Colonic mucosa (tissue), 4 donors: Measurements from ENCODE around the gene FEM1B. TPM values are rescaled to one million over a fixed set of nuclear protein-coding genes. Genes with fewer than 3 reads are reported as not detected.

Experiments
- DNase-seq: peaks from one replicate; pipeline ENCODE4 v3.0.0-alpha.2; 2020
- H3K27ac ChIP-seq: fragments of 200-600 bp; one replicate; pipeline ENCODE4 v1.8.0; 2021
- H3K27me3 ChIP-seq: fragments of 200-600 bp; one replicate; pipeline ENCODE4 v1.8.0; 2021
- H3K36me3 ChIP-seq: fragments of 200-600 bp; one replicate; pipeline ENCODE4 v1.8.0; 2021
- H3K4me1 ChIP-seq: fragments of 200-600 bp; one replicate; pipeline ENCODE4 v1.8.0; 2021; ENCODE audit warnings: mild to moderate bottlenecking
- H3K4me3 ChIP-seq: fragments of 200-600 bp; one replicate; pipeline ENCODE4 v1.8.0; 2021
- H3K9ac ChIP-seq, 2 donors: one replicate each; pipeline ENCODE4 v1.7.0; 2013; ENCODE audit warnings: control low read depth in 2 of 2, low read depth in 2 of 2, low read length in 2 of 2
- H3K9me3 ChIP-seq: fragments of 200-600 bp; one replicate; pipeline ENCODE4 v1.8.0; 2021
- intact Hi-C: fragments of 100-400 bp; cut with DNase I; formaldehyde crosslinking; loops from one replicate; pipeline ENCODE4 v1.14.1; 2022
- total RNA-seq, 2 donors: library from RNA; stranded (reverse); fragmentation: NEBNext Ultra II Directional in 1 of 2; extraction: Animal tissue kit (Norgen Biotek cat#: 25700) in 1 of 2; gene quantifications; one replicate each; pipeline ENCODE4 v1.2.1, GENCODE V29; 2021
- TF ChIP-seq, protein P1 (sequence below): fragments of 200-600 bp; IDR thresholded peaks from one replicate; pipeline ENCODE4 v1.8.0; 2022; ENCODE audit warnings: antibody characterized with exemption, mild to moderate bottlenecking
- donor health status: healthy.
- donor health status: DM: no; HTN: no; CAD: no.
- donor health status: DM: no; HTN: no; CAD: no.

FEM1B gene
- total RNA-seq, 2 donors from 2014 or later, result 34.4 to 52.4 TPM

DNA sequence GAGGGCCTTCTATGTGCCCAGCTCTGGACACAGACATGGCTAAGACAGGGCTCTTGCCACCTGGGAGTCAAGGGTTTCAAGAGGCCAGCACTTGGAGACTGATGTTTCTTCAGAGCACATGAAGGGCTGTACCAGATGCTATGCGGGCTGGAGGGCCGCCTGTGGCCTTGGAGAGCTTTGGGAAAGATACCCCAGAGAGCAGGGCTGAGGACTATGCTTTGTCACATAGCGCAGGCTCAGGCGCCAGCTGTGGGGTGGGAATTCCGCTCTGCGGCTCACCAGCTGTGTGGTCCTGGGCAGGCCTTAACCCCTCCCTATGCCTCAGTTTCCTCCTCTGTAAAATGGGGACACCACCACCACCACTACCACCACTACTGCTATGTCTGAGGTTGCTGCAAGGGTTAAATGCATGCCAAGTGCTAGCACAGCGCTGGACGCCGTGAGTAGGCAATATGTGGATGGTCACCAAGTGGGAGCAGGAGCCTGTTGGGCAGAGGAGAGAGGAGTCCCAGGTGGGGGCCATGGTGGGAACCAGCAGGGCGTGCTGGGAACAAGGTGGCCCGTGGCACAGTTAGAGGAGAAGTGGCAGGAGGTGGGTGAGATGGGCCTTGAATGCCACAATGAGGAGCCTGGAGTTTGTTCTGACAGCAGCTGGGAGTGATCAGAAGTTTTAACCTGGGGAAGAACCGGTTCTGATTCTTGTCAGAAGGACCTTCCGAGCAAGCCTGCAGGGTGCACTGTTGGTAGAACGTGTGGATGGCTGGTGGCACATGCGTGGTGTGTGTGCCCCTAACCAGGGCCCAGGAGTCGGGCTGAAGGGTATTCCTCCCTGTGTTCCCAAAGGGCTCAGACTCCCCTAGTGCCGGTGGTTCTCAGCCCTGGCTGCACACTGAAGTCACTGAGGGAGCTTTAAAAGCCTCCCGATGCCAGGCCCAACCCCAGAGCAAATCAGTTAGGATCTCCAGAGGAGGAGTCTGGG lies 41.7 kb downstream of the FEM1B start:
- intact Hi-C loops, result no loop called here
- TF ChIP-seq, protein P1, sequence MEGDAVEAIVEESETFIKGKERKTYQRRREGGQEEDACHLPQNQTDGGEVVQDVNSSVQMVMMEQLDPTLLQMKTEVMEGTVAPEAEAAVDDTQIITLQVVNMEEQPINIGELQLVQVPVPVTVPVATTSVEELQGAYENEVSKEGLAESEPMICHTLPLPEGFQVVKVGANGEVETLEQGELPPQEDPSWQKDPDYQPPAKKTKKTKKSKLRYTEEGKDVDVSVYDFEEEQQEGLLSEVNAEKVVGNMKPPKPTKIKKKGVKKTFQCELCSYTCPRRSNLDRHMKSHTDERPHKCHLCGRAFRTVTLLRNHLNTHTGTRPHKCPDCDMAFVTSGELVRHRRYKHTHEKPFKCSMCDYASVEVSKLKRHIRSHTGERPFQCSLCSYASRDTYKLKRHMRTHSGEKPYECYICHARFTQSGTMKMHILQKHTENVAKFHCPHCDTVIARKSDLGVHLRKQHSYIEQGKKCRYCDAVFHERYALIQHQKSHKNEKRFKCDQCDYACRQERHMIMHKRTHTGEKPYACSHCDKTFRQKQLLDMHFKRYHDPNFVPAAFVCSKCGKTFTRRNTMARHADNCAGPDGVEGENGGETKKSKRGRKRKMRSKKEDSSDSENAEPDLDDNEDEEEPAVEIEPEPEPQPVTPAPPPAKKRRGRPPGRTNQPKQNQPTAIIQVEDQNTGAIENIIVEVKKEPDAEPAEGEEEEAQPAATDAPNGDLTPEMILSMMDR, result no peak

DNA sequence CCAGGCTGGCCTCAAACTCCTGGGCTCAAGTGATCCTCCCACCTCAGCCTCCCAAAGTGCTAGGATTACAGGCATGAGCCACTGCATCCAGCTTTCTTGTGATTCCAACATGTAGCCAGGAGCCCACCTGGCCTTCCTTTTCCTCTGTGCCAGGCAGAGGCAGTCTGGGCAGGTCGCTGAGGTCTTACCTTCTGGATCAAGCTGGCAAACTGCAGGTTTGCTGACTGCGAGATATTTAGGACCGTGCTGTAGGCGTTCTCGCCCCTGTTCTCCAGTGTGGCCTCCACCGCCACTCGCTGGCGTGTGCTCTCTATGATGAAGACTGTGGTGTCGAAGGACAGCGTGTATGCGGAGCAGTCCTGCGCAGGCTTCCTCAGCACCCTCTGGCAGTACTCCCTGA lies 42.5 kb downstream of the FEM1B start:
- H3K9me3 ChIP-seq, result no peaks in the 10 kb centered on the region
- no peak for DNase-seq
- TF ChIP-seq, protein P1, result no peak
- no peaks in the 10 kb centered on the region for H3K36me3 ChIP-seq
- H3K9ac ChIP-seq, result no peak overlapping the region
- H3K27me3 ChIP-seq, result no peaks in the 10 kb centered on the region
- intact Hi-C loops, result no loop called here
- H3K27ac ChIP-seq, result no peak overlapping the region
- H3K4me3 ChIP-seq, result no peak overlapping the region
- H3K4me1 ChIP-seq, result no peaks in the 10 kb centered on the region

More for the DNA sequence above, 41.7 kb downstream of the FEM1B start:
- no peaks in the 10 kb centered on the region for H3K4me1 ChIP-seq
- no peaks in the 10 kb centered on the region for H3K36me3 ChIP-seq
- H3K9me3 ChIP-seq, result no peaks in the 10 kb centered on the region
- no peaks in the 10 kb centered on the region for H3K27me3 ChIP-seq
- H3K27ac ChIP-seq, result no peak overlapping the region
- H3K4me3 ChIP-seq, result no peak overlapping the region
- H3K9ac ChIP-seq, result no peak overlapping the region
- DNase-seq, result no peak

DNA sequence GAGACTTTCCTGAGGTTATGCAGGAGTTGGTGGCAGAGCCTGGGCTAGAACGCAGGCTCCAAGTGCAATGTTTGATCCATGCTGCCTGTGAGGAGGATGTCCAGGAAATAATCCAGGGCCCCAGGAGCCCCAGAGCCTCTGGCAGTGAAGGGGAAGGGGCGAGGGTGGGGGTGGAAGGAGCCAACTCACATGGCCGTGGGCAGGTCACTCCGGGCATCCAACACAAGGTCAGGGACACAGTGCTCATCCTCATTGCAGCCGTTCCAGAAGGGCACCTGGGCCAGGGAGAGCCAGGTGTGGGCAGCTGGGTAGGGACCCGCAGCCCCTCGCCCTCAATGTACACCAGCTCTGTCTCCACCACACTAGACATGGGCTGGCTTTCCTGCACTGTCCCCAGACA lies 43.7 kb downstream of the FEM1B start:
- no peaks in the 10 kb centered on the region for H3K27me3 ChIP-seq
- no peak for DNase-seq
- no peaks in the 10 kb centered on the region for H3K36me3 ChIP-seq
- no peaks in the 10 kb centered on the region for H3K9me3 ChIP-seq
- H3K27ac ChIP-seq, result no peak overlapping the region
- intact Hi-C loops, result no loop called here
- H3K9ac ChIP-seq, result no peak overlapping the region
- TF ChIP-seq, protein P1, result no peak
- no peaks in the 10 kb centered on the region for H3K4me1 ChIP-seq
- H3K4me3 ChIP-seq, result no peak overlapping the region

DNA sequence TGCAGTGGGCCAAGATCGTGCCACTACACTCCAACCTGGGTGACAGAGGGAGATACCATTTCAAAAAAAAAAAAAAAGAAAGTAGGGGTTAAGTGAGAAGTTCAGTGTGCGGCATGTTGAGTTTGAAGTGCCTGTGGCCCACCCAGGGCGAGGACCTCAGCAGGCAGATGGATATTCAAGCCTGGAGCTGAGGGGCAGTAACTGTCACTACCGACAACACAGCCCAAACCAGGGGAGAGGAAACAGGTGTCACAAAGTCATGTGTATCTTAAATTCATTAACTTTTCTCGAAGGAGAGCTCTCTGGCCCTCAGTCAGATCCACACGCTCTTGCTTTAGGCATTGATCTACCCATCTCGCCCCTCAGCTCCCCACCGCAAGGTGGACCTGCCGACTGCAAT lies 45.3 kb downstream of the FEM1B start:
- no peaks in the 10 kb centered on the region for H3K9me3 ChIP-seq
- intact Hi-C loops, result no loop called here
- H3K4me1 ChIP-seq, result no peaks in the 10 kb centered on the region

DNA sequence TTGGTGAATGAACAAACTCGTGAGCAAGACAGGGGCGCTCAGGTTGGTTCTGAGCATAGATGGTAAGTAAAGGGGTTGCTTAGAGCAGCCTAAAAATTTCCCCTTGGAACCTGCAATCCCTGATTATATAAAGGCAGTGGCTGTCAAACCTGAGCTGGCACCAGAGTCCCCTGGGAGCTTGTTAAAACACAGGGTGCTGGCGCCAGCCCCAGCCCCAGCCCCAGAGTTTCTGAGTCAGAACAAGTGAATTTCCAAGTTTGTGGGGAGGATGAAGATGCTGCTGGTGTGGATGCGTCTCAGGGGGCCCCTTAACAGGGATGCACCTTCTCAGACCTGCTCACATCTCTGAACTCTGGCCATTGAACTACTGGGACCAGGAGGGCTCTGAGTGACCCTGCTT lies 48.2 kb downstream of the FEM1B start:
- H3K9me3 ChIP-seq, result no peaks in the 10 kb centered on the region
- intact Hi-C loops, result no loop called here
- no peaks in the 10 kb centered on the region for H3K27me3 ChIP-seq
- no peaks in the 10 kb centered on the region for H3K4me1 ChIP-seq
- no peaks in the 10 kb centered on the region for H3K36me3 ChIP-seq
- TF ChIP-seq, protein P1, result no peak
- H3K9ac ChIP-seq, result no peak overlapping the region
- H3K27ac ChIP-seq, result no peak overlapping the region
- no peak overlapping the region for H3K4me3 ChIP-seq
- no peak for DNase-seq

More for the DNA sequence above, 45.3 kb downstream of the FEM1B start:
- no peak for DNase-seq
- no peak overlapping the region for H3K4me3 ChIP-seq
- TF ChIP-seq, protein P1, result no peak
- no peak overlapping the region for H3K27ac ChIP-seq
- no peak overlapping the region for H3K9ac ChIP-seq
- H3K36me3 ChIP-seq, result no peaks in the 10 kb centered on the region
- H3K27me3 ChIP-seq, result no peaks in the 10 kb centered on the region
